ENCODE results near the gene ARHGAP28.

ARHGAP28 gene

DNA sequence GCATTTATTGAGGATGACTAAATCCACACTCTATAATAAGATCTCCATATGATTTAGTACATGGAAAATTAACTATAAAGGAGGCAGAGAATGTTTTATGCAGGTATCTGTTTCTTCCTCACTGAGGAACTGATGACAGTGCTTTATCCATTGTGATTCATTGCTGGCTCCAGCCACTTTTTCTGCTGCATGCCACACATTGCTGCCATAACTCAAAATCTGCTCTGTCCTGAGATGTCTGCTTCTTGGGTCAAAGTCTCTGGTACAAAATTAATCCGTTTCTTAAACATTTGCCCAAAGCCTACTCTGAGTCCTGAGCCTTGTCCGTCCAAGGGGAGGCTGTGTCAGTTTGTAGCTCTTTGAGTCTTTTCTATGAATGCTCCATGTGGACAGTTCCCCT is 15.5 kb upstream of the ARHGAP28 start:
- Histone ChIP-seq H3K4me3 (ENCODE audit: low read depth, low read length) (no peak overlapping the region), H3K9ac (no peak overlapping the region), H2AFZ (no peak overlapping the region), H3K4me2 (ENCODE audit: low read length) (no peak overlapping the region), H3K27ac (no peak overlapping the region), H3K36me3 (ENCODE audit: control insufficient read depth, insufficient read depth, low read length) (no peaks in the 10 kb centered on the region), H3K79me2 (no peaks in the 10 kb centered on the region), H3K4me1 (no peaks in the 10 kb centered on the region), H3K9me3 (ENCODE audit: control insufficient read depth, low read length) (no peaks in the 10 kb centered on the region), H3K27me3 (ENCODE audit: control insufficient read depth, insufficient read depth, low read length) (no peaks in the 10 kb centered on the region)
- TF ChIP-seq, protein P1, sequence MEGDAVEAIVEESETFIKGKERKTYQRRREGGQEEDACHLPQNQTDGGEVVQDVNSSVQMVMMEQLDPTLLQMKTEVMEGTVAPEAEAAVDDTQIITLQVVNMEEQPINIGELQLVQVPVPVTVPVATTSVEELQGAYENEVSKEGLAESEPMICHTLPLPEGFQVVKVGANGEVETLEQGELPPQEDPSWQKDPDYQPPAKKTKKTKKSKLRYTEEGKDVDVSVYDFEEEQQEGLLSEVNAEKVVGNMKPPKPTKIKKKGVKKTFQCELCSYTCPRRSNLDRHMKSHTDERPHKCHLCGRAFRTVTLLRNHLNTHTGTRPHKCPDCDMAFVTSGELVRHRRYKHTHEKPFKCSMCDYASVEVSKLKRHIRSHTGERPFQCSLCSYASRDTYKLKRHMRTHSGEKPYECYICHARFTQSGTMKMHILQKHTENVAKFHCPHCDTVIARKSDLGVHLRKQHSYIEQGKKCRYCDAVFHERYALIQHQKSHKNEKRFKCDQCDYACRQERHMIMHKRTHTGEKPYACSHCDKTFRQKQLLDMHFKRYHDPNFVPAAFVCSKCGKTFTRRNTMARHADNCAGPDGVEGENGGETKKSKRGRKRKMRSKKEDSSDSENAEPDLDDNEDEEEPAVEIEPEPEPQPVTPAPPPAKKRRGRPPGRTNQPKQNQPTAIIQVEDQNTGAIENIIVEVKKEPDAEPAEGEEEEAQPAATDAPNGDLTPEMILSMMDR (IDR thresholded peaks at IDR 0.05), result no peak

GRCh38 chr18:6718267-6718666 is 11.2 kb upstream of the ARHGAP28 start:
- H3K27ac ChIP-seq, result no peak overlapping the region
- TF ChIP-seq, protein P1 (IDR thresholded peaks at IDR 0.05), result no peak
- no peak overlapping the region for H3K4me3 ChIP-seq (ENCODE audit: low read depth, low read length)
- H3K79me2 ChIP-seq, result no peaks in the 10 kb centered on the region
- no peak overlapping the region for H3K4me2 ChIP-seq (ENCODE audit: low read length)
- H3K9me3 ChIP-seq (ENCODE audit: control insufficient read depth, low read length), result no peaks in the 10 kb centered on the region
- H2AFZ ChIP-seq, result no peak overlapping the region
- H3K36me3 ChIP-seq (ENCODE audit: control insufficient read depth, insufficient read depth, low read length), result no peaks in the 10 kb centered on the region
- H3K27me3 ChIP-seq (ENCODE audit: control insufficient read depth, insufficient read depth, low read length), result no peaks in the 10 kb centered on the region
- H3K9ac ChIP-seq, result no peak overlapping the region
- no peaks in the 10 kb centered on the region for H3K4me1 ChIP-seq

- TF ChIP-seq, protein P1 (IDR thresholded peaks at IDR 0.05), result no peak
- H3K9me3 ChIP-seq (ENCODE audit: control insufficient read depth, low read length), result no peaks in the 10 kb centered on the region
- no peak overlapping the region for H3K4me2 ChIP-seq (ENCODE audit: low read length)
- H3K4me3 ChIP-seq (ENCODE audit: low read depth, low read length), result no peak overlapping the region
- H3K27ac ChIP-seq, result no peak overlapping the region
- H3K79me2 ChIP-seq, result no peaks in the 10 kb centered on the region
- H3K36me3 ChIP-seq (ENCODE audit: control insufficient read depth, insufficient read depth, low read length), result no peaks in the 10 kb centered on the region
- H2AFZ ChIP-seq, result no peak overlapping the region
- no peaks in the 10 kb centered on the region for H3K4me1 ChIP-seq
- no peak overlapping the region for H3K9ac ChIP-seq
- no peaks in the 10 kb centered on the region for H3K27me3 ChIP-seq (ENCODE audit: control insufficient read depth, insufficient read depth, low read length)
These were observed 10.2 kb upstream of the ARHGAP28 start for GRCh38 chr18:6719098-6719846.

DNA sequence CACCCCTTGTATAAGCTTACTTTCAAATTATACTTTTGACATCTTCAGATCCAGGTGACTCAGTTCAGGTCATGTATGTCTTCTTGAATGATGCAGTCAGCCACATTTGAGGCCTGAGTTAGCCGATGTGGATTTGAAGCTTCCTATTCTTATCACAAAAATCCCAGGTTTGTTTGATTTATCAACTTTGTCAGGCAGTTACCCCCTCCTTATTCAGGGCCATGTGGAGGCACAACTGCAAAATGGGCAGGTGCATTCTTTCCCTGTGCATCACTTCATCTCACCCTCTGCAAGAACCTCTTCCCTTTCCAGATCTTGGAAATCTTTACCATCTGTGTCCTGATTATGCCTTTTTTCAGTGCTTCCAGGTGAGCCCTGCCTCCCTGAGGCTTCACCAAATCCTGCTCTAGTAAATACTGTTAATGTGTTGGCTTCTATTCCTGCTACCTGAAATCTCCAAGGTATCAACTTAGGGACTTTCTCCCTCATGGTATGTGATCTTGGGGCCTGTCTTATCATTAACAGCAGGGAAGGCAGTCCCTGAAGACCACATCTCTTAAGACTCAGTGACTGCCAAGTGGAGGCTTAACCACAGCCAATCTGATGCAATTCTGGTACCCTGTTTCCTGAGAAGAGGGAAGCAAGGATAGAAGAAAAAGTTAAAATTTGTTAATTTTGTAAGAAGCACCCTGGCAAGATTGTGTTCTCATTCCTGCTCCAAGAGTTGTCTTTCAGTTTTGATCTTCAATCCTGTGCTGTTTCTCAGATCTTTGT is 9.4 kb upstream of the ARHGAP28 start:
- H3K9me3 ChIP-seq (ENCODE audit: control insufficient read depth, low read length), result no peaks in the 10 kb centered on the region
- H2AFZ ChIP-seq, result no peak overlapping the region
- TF ChIP-seq, protein P1 (IDR thresholded peaks at IDR 0.05), result no peak
- no peaks in the 10 kb centered on the region for H3K4me1 ChIP-seq
- H3K27me3 ChIP-seq (ENCODE audit: control insufficient read depth, insufficient read depth, low read length), result no peaks in the 10 kb centered on the region
- H3K36me3 ChIP-seq (ENCODE audit: control insufficient read depth, insufficient read depth, low read length), result no peaks in the 10 kb centered on the region
- H3K4me3 ChIP-seq (ENCODE audit: low read depth, low read length), result no peak overlapping the region
- H3K79me2 ChIP-seq, result no peaks in the 10 kb centered on the region
- H3K9ac ChIP-seq, result no peak overlapping the region
- H3K4me2 ChIP-seq (ENCODE audit: low read length), result no peak overlapping the region
- no peak overlapping the region for H3K27ac ChIP-seq
